Mucosa of descending colon (tissue), 3 donors: Measurements from ENCODE around the gene FOSL2. TPM values are rescaled to one million over a fixed set of nuclear protein-coding genes. Genes with fewer than 3 reads are reported as not detected.
A peak's percentile ranks its signal among the peaks of the same experiment; 100 is the strongest.

Experiments
- ATAC-seq: fragments of 200-7000 bp; cut with Tn5 transposase; one replicate; pipeline ENCODE4 v1.9.1; 2020; ENCODE audit warnings: mild to moderate bottlenecking, moderate library complexity
- DNase-seq, 3 donors: peaks; one replicate each; pipeline ENCODE4 v3.0.0-alpha.2; 2020
- H3K36me3 ChIP-seq: fragments of 200-600 bp; one replicate; pipeline ENCODE4 v1.8.0; 2021; ENCODE audit warnings: low read depth, mild to moderate bottlenecking
- H3K4me1 ChIP-seq: fragments of 200-600 bp; one replicate; pipeline ENCODE4 v1.8.0; 2021; ENCODE audit warnings: low read depth, mild to moderate bottlenecking
- H3K4me3 ChIP-seq: fragments of 200-600 bp; one replicate; pipeline ENCODE4 v1.8.0; 2021; ENCODE audit warnings: mild to moderate bottlenecking
- H3K9me3 ChIP-seq: fragments of 200-600 bp; one replicate; pipeline ENCODE4 v1.8.0; 2021; ENCODE audit warnings: mild to moderate bottlenecking
- intact Hi-C, 2 donors: fragments of 100-400 bp; cut with DNase I in 1 of 2; cut with micrococcal nuclease in 1 of 2; formaldehyde crosslinking; loops; one replicate each; pipeline versions ENCODE4 v1.11.0 to v1.11.1; 2022; cut with DNase I, micrococcal nuclease
- total RNA-seq, 3 donors: library from RNA; stranded (reverse); fragmentation: NEBNext Ultra II Directional in 2 of 3; extraction: Animal tissue kit (Norgen Biotek cat#: 25700) in 2 of 3; gene quantifications; one replicate each; pipeline versions ENCODE4 v1.2.1 to v1.2.4, GENCODE V29; 2021 to 2023
- TF ChIP-seq, protein P1 (sequence below): fragments of 200-600 bp; IDR thresholded peaks from one replicate; pipeline ENCODE4 v1.8.0; 2022; ENCODE audit warnings: antibody characterized with exemption, mild to moderate bottlenecking
- donor health status: DM: no; HTN: no; CAD: no; lungs with moderate emphysema.
- donor health status: DM: no; HTN: no; CAD: no.
- donor health status: DM: no; HTN: yes; CAD: no.

The FOSL2 gene
- total RNA-seq, 3 donors from 2014 or later, result 160 to 166 (median 162) TPM

DNA sequence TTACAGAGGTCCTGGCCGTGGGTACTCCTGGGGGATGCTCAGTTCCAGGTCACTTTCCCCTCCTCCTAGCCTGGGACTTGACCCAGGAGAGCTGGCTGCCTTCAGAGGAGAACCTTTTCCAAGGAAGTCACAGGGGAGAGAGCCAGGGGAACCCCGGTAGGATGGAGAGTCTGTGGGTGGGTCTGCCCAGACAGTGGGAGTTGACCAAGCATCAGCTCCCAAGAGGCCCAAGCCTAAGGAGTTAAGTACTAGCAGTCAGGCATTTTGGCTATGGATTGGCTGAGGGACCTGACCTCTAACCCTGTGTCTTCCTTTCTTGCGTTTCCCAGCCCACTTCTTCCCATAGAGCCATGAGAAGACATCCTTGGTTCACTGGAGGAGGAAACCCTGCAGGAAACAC is 54.4 kb downstream of the FOSL2 start:
- DNase-seq, result no peak
- H3K36me3 ChIP-seq, result no peaks in the 10 kb centered on the region

DNA sequence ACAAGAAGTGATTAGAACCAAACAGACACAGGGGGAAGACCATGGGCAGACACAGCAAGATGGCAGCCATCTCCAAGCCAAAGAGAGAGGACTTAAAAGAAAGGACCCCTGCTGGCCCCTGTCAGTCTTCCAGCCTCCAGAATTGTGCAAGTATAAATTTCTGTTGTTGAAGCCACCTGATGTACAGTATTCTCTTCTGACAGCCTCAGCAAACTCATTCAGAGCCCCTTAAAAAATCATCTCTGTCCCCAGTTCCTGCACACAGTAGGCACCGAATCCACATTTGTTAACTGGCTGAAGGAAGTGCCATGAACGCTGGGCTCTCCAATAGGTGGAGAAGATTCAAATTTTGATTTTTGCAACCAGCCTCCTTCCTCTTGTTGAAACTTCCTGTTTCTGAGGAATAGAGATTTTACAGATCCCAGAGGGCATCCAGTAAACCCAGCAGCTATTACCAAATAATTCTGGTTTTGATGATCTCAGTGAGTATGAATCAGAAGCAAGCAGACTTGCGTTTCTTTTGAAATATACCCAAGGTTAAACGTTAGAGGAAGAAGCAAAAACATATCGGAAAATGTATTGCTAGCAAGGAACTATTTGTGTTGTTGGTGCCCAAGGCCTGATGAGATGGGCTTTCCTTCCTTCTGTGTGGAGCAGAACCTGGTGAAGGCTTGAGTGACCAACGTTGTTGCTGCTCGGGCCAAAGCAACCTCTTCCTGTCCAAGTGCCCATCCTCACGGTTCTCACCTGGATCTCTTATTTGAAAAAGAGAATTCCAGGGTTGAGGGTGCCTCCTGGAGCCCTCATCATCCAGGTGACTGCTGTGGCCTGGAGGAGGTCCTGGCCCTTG is 55.5 kb downstream of the FOSL2 start:
- ATAC-seq (peak; percentile 6), DNase-seq (no peak)
- intact Hi-C loops, result no loop called here
- TF ChIP-seq, protein P1, sequence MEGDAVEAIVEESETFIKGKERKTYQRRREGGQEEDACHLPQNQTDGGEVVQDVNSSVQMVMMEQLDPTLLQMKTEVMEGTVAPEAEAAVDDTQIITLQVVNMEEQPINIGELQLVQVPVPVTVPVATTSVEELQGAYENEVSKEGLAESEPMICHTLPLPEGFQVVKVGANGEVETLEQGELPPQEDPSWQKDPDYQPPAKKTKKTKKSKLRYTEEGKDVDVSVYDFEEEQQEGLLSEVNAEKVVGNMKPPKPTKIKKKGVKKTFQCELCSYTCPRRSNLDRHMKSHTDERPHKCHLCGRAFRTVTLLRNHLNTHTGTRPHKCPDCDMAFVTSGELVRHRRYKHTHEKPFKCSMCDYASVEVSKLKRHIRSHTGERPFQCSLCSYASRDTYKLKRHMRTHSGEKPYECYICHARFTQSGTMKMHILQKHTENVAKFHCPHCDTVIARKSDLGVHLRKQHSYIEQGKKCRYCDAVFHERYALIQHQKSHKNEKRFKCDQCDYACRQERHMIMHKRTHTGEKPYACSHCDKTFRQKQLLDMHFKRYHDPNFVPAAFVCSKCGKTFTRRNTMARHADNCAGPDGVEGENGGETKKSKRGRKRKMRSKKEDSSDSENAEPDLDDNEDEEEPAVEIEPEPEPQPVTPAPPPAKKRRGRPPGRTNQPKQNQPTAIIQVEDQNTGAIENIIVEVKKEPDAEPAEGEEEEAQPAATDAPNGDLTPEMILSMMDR, result no peak
- Histone ChIP-seq H3K4me1 (no peaks in the 10 kb centered on the region), H3K4me3 (no peak overlapping the region), H3K36me3 (no peaks in the 10 kb centered on the region), H3K9me3 (no peaks in the 10 kb centered on the region)

More for the DNA sequence above, 54.4 kb downstream of the FOSL2 start:
- intact Hi-C loops, result no loop called here
- Histone ChIP-seq H3K4me1 (no peaks in the 10 kb centered on the region), H3K9me3 (no peaks in the 10 kb centered on the region), H3K4me3 (no peak overlapping the region)
- ATAC-seq, result no peak
- TF ChIP-seq, protein P1, result no peak

DNA sequence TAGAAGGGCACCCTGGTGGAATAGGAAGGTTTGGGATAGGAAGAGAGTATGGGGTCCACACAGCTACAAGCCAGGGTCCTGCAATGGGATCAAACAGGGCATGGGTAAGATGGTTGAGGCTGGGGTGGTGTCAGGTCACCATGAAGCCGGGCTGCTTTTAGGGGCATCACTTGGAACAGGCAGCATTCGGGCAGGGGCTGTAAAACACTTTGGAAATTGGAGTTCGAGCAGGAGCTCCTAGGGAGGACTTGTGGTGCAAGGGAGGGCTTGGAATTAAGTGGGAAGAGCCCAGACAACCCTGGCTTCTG is 56.1 kb downstream of the FOSL2 start:
- no peaks in the 10 kb centered on the region for H3K4me1 ChIP-seq
- DNase-seq (no peak), ATAC-seq (no peak)
- H3K4me3 ChIP-seq, result no peak overlapping the region
- TF ChIP-seq, protein P1, result no peak
- H3K9me3 ChIP-seq, result no peaks in the 10 kb centered on the region
- H3K36me3 ChIP-seq, result no peaks in the 10 kb centered on the region
- intact Hi-C loops, result no loop called here

DNA sequence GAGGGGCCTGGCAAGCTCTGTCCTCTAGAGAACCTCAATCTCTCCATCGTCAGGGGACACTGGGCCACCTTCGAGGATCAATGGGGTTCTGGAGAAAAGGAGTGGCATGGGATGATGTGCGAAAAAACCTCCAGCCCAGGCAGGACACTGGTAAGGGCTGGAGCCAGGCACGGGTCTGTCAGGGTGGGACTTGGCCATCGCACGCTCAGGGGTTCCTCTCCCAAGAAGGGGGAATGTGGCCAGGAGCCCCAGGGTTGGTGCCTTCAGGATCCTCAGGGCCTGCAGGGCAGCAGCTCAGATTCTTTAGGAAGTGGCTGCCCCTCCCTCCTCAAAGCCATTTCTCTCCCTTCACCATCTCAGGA is 56.4 kb downstream of the FOSL2 start:
- H3K4me3 ChIP-seq, result no peak overlapping the region
- DNase-seq (no peak), ATAC-seq (no peak)
- H3K4me1 ChIP-seq, result no peaks in the 10 kb centered on the region
- no peaks in the 10 kb centered on the region for H3K36me3 ChIP-seq
- TF ChIP-seq, protein P1, result no peak
- intact Hi-C loops, result no loop called here
- H3K9me3 ChIP-seq, result no peaks in the 10 kb centered on the region

DNA sequence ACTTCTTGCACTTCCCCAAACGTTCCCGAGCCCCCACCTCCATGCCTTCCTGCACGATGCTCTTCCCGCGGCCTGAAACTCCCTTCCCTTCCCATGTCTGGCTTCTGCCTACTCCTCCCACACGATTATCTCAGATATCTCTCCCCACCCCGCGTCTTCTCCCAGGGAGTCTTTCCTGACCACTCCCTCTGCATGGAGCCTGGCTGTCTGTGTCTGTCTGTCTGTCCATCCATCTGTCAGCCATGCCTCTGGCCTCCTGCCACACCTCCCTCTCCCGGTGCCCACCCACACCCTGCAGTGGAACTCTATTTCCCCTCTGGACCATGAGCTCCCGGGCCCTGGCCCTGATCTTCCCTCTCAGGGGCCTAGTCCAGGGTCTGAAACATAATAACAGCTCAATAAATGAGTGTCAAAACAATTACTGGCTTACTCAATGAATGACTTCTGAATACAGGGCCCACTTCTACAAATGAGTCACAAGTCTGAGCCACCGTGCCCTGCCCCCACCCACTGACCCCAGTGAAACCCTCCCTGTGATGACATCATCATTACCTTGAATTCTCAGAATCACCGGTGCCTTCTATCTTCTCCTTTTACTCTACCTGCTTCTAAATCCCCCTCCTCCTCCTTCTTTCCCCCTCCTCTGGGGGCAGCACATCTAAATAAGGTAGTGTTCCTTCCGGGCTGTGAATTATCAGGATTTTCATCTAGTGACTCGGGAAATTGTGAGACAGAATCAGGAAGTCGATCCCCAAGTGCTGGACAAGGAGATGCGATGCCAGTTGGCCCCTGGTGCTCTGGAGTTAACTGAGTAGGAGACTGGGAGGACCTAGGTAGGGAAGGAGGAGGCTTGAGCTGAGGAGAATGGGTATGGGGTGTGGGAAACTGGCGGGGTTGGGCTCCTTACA is 57.1 kb downstream of the FOSL2 start:
- Histone ChIP-seq H3K4me1 (no peaks in the 10 kb centered on the region), H3K4me3 (no peak overlapping the region), H3K9me3 (no peaks in the 10 kb centered on the region), H3K36me3 (no peaks in the 10 kb centered on the region)
- intact Hi-C loops, result loop anchor here in 1 of 2 donors (10.0 kb wide), 1 partner anchor 745 kb away; no protein-coding TSS in a partner anchor
- peak; percentile 7 for ATAC-seq
- TF ChIP-seq, protein P1, result no peak
- no peak for DNase-seq
